DMS53 (cell line): ENCODE measurements around the gene ELF3.
"Not testable (repeated sequence)": the region's sequence is repeated elsewhere in the genome, so short reads cannot be mapped to it uniquely, and the experiment has no call there.

ENCODE experiments used
- DNase-seq: peaks from one replicate; lab custom pipeline; 2025; lab: John Stamatoyannopoulos, UW

ELF3 gene

GRCh38 chr1:202010180-202011015, at the start of gene ELF3:
Gene ELF3 (plus strand): TSS chr1:202010587. CDS start chr1:202011137, 550 bp downstream.
- peak; percentile 100 for DNase-seq

GRCh38 chr1:201962382-201962781, 48.0 kb upstream of the ELF3 start:
- DNase-seq: not testable (repeated sequence)

- DNase-seq: no peak
Observed at GRCh38 chr1:201964261-201964660, 46.1 kb upstream of the ELF3 start.

- no peak for DNase-seq
Observed at GRCh38 chr1:201966171-201966570, 44.2 kb upstream of the ELF3 start.

- no peak for DNase-seq
Observed at GRCh38 chr1:201968202-201968925, 42.0 kb upstream of the ELF3 start.

GRCh38 chr1:201970334-201971159, 39.8 kb upstream of the ELF3 start:
- DNase-seq: no peak

- no peak for DNase-seq
Observed at GRCh38 chr1:201982082-201982622, 28.2 kb upstream of the ELF3 start.

GRCh38 chr1:201982623-201983379, 27.6 kb upstream of the ELF3 start, which contains the start of gene RNPEP:
Gene RNPEP (plus strand): TSS chr1:201982648. CDS start chr1:201982667, 19 bp downstream.
- DNase-seq: peak; percentile 91

GRCh38 chr1:201983380-201983805, 27.0 kb upstream of the ELF3 start:
- DNase-seq: no peak

- DNase-seq: no peak
Observed at GRCh38 chr1:201984446-201984845, 25.9 kb upstream of the ELF3 start.

- DNase-seq: no peak
Observed at GRCh38 chr1:201985355-201985754, 25.0 kb upstream of the ELF3 start.

GRCh38 chr1:201988601-201989000, 21.8 kb upstream of the ELF3 start:
- DNase-seq: no peak

GRCh38 chr1:201989354-201990128, 20.8 kb upstream of the ELF3 start:
- no peak for DNase-seq

GRCh38 chr1:201990427-201990826, 20.0 kb upstream of the ELF3 start:
- DNase-seq: no peak

GRCh38 chr1:201999625-202000238, 10.7 kb upstream of the ELF3 start:
- DNase-seq: peak; percentile 98

GRCh38 chr1:202002507-202002906, 7.9 kb upstream of the ELF3 start:
- no peak for DNase-seq

GRCh38 chr1:202004711-202005110, 5.7 kb upstream of the ELF3 start:
- no peak for DNase-seq

GRCh38 chr1:202005958-202006357, 4.4 kb upstream of the ELF3 start:
- DNase-seq: peak; percentile 55

GRCh38 chr1:202007304-202007703, 3.1 kb upstream of the ELF3 start:
- DNase-seq: no peak
